ENCODE results near the gene PPP2R1B. TPM values are rescaled to one million over a fixed set of nuclear protein-coding genes. Genes with fewer than 3 reads are reported as not detected.

Gene PPP2R1B
- total RNA-seq, 1 donor from 2014 or later = 46.1 TPM

DNA sequence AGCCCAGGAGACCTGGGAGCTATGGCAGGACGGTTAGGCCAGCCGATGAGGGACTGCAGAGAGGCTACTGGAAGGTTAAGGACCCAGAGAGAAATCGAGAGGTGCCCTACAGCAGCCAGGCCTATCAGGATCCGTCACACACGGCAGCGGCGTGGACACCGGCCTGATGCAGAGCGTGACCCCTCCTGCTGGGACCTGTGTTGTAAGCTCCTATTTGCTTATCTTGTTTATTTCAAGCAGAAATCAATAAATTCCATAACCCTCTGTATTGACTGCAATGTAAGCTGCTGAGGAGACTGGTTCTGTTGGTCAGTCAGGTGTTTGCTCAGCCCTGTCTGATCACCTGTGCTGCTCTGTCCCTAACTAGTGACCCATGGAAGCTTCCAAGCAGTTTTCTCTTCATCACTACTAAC lies 39.9 kb downstream of the PPP2R1B start:
- DNase-seq (ENCODE audit: low read depth) = no peak
- TF ChIP-seq, protein P1, sequence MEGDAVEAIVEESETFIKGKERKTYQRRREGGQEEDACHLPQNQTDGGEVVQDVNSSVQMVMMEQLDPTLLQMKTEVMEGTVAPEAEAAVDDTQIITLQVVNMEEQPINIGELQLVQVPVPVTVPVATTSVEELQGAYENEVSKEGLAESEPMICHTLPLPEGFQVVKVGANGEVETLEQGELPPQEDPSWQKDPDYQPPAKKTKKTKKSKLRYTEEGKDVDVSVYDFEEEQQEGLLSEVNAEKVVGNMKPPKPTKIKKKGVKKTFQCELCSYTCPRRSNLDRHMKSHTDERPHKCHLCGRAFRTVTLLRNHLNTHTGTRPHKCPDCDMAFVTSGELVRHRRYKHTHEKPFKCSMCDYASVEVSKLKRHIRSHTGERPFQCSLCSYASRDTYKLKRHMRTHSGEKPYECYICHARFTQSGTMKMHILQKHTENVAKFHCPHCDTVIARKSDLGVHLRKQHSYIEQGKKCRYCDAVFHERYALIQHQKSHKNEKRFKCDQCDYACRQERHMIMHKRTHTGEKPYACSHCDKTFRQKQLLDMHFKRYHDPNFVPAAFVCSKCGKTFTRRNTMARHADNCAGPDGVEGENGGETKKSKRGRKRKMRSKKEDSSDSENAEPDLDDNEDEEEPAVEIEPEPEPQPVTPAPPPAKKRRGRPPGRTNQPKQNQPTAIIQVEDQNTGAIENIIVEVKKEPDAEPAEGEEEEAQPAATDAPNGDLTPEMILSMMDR (conservative IDR thresholded peaks at IDR 0.05; ENCODE audit: low read depth, low read length) = no peak

DNA sequence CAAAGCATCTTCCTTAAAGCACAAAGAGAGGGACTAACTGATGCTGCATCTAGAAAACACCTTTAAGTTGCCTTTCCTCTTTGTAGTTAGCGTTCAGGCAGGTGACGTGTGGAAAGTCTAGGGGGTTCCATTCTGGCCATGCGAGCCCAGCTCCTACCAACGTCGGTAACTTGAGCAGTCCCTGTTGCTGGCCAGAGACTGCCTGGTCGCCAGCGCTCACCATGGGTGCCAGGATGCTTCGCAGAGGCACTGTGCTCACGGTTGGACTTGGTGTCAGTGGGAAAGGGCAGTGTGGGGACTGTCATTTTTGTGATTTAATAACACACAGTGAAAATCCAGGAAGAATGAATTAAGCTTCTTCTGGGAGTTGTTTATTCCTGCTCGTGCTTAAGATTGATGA lies 40.6 kb downstream of the PPP2R1B start:
- DNase-seq (ENCODE audit: low read depth) = no peak
- H3K4me3 ChIP-seq (ENCODE audit: low read depth, low read length) = no peak overlapping the region
- TF ChIP-seq, protein P1 (conservative IDR thresholded peaks at IDR 0.05; ENCODE audit: low read depth, low read length) = no peak

More for the DNA sequence above, 39.9 kb downstream of the PPP2R1B start:
- H3K4me3 ChIP-seq (ENCODE audit: low read depth, low read length) = no peak overlapping the region

DNA sequence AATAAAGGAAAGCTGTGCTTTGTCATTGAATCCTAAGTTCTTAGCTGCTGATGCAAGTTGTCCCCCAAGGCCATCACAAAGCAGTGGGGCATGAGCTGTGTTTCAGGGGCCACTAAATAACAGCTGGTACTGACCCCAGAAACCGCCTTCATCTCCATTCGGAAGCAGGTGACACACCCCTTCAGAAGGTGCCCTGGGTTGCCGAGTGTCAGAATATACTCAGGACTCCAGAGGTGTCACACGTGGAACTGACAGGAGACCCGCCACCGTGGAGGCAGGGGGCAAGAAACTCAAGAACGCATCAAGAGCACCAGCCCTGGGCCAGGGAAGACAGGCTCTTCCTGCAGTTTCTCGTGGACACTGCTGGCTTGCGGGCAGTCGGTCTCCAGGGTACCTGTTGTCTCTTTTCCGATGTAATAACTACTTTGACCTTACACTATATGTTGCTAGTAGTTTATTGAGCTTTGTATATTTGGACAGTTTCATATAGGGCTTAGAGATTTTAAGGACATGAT lies 41.5 kb downstream of the PPP2R1B start:
- TF ChIP-seq, protein P1 (conservative IDR thresholded peaks at IDR 0.05; ENCODE audit: low read depth, low read length) = no peak
- DNase-seq (ENCODE audit: low read depth) = no peak
- H3K4me3 ChIP-seq (ENCODE audit: low read depth, low read length) = no peak overlapping the region

DNA sequence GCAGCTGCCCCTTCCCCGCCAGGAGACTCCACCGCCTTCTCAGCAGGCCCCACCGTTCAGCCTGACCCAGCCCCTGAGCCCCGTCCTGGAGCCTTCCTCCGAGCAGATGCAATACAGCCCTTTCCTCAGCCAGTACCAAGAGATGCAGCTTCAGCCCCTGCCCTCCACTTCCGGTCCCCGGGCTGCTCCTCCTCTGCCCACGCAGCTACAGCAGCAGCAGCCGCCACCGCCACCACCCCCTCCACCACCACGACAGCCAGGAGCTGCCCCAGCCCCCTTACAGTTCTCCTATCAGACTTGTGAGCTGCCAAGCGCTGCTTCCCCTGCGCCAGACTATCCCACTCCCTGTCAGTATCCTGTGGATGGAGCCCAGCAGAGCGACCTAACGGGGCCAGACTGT lies 42.6 kb downstream of the PPP2R1B start:
- DNase-seq (ENCODE audit: low read depth) = no peak
- H3K4me3 ChIP-seq (ENCODE audit: low read depth, low read length) = no peak overlapping the region
- TF ChIP-seq, protein P1 (conservative IDR thresholded peaks at IDR 0.05; ENCODE audit: low read depth, low read length) = no peak

DNA sequence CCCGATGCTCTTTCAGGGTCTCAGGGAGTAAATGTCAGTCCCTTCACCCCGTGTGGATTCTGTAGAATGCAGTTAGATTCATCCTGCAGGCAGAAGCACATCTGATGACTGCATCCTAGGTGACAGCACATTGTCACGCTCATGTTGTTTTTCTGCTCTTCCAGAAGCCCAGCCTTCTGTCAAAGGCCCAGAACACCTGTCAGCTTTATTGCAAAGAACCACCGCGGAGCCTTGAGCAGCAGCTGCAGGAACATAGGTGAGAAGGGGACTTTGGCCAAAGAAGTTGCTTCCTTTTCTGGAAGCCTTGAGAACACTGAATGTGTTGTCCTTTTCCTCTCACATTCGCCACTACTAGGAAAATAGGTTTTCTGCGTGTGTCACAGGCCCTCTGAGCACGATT lies 43.7 kb downstream of the PPP2R1B start:
- no peak overlapping the region for H3K4me3 ChIP-seq (ENCODE audit: low read depth, low read length)
- no peak for DNase-seq (ENCODE audit: low read depth)
- TF ChIP-seq, protein P1 (conservative IDR thresholded peaks at IDR 0.05; ENCODE audit: low read depth, low read length) = no peak

DNA sequence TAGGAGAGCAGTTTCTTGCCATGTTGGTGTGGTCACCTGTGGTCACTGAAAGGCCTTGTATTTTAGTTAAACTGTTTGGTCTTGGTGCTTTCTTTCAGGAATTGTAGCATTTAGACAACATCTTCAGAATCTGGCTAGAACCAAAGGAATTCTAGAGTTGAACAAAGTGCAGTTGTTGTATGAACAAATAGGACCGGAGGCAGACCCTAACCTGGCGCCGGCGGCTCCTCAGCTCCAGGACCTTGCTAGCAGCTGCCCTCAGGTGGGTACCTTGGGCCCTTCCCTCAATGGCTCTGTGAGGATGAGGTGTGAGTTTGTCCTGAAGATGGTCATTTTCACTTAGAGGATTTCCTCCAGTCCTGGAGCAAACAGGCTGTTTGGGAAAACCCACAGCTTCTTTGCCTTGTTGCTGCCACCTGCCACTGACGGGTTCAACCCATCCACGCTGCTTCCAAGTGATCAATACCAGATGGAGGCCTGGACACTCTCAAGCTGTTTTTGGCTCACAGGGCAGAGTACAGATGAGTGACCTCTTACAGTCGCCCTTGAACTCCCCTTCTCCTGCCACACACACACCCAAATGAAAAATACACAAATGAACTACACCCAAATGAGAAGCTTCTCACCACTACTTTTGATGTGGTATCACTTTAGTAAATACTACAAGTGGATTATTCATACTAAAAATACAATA lies 45.2 kb downstream of the PPP2R1B start:
- TF ChIP-seq, protein P1 (conservative IDR thresholded peaks at IDR 0.05; ENCODE audit: low read depth, low read length) = no peak
- no peak for DNase-seq (ENCODE audit: low read depth)
- H3K4me3 ChIP-seq (ENCODE audit: low read depth, low read length) = no peak overlapping the region

DNA sequence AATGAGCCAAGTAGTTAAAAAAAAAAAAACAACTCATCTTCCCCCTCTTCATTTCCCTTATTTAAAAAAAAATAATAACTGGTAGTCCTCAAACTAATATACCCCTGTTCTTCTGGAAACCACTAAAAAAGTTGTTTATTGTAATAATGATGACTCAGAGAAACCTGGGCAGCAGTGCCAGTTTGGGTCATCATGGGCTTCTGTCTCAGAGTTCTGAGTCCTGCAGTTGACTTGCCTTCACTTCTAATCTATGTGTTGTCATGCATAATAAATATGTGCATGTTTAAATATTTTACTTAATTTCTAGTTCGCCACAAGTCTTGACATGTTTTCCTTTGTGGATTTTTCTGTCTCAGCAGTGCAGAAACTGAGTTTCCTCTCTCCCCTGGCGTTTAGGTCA lies 46.8 kb downstream of the PPP2R1B start:
- no peak overlapping the region for H3K4me3 ChIP-seq (ENCODE audit: low read depth, low read length)
- no peak for DNase-seq (ENCODE audit: low read depth)
- TF ChIP-seq, protein P1 (conservative IDR thresholded peaks at IDR 0.05; ENCODE audit: low read depth, low read length) = no peak

Measured in epithelial cell of proximal tubule (primary cell).